Inflammatory macrophage treated with lipopolysaccharide for 1 hour (primary cell): ENCODE measurements around the gene CCDC28A.
A peak's percentile ranks its signal among the peaks of the same experiment; 100 is the strongest.

Experiments used
- DNase-seq, 2 donors: peaks; one replicate each; pipeline ENCODE4 v3.0.0-alpha.2; 2020 to 2022

The CCDC28A gene

DNA sequence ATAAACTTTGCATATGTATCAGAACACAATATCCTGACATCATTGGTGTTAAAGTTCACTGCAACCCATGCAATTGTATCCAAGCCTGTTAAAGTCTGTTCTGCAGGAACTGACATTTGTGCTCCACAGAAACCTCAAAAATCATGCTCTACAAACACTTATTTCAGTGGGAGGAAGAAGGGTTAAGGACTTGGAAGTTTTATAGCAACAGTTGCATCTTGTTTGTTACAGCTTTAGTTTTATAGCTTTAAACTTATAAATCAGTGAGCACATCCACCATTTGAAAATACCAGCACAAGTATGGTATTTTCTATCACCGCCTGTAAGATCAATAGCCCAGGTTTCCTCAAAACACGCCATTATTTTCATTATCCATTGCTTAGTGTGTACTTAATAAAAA, 23.2 kb downstream of the CCDC28A start:
- no peak for DNase-seq

GRCh38 chr6:138797806-138798446, 24.4 kb downstream of the CCDC28A start:
- no peak for DNase-seq

- DNase-seq = no peak
These were observed 27.0 kb downstream of the CCDC28A start for GRCh38 chr6:138800377-138801150.

- no peak for DNase-seq
These were observed 29.8 kb downstream of the CCDC28A start for GRCh38 chr6:138803331-138803730.

DNA sequence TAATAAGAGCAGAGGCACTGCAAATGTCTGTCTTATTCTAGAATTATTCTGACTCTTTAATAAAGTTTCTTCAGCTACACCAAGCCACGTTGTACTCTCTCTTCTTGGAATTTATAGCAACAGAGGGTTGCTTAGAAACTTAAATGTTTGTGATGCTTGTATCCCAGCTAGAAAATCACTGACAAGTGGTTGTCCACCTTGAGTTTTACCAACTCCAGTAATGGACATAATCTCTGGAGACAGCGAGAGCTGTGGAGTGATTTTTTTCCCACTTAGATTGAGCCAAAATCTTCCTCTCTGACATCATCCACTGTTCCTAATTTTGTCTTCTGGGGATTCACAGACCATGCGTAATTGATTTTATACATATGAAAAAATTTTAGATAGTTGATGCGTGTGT, 30.3 kb downstream of the CCDC28A start:
- no peak for DNase-seq

- DNase-seq = peak; percentile 13 to 37
These were observed 31.6 kb downstream of the CCDC28A start for GRCh38 chr6:138805016-138805765.

DNA sequence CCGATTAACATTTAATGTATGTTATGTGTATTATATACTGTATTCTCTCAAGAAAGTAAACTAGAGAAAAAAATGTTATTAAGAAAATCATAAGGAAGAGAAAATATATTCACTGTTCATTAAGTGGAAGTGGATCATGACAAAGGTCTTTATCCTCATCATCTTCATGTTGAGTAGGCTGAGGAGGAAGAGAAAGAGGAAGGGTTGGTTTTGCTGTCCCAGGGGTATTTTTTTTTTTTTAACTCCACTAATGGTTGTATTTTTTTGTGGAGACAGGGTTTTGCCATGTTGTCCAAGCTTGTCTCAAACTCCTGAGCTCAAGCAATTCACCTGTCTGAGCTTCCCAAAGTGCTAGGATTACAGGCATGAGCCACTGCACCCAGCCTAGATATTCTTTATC, 33.3 kb downstream of the CCDC28A start:
- peak in 1 of 2 donors; percentile 24 for DNase-seq

GRCh38 chr6:138809677-138810076, 36.1 kb downstream of the CCDC28A start:
- no peak for DNase-seq

GRCh38 chr6:138811866-138812265, 38.3 kb downstream of the CCDC28A start:
- peak; percentile 39 to 42 for DNase-seq

- no peak for DNase-seq
These were observed 40.7 kb downstream of the CCDC28A start for GRCh38 chr6:138814179-138814834.

DNA sequence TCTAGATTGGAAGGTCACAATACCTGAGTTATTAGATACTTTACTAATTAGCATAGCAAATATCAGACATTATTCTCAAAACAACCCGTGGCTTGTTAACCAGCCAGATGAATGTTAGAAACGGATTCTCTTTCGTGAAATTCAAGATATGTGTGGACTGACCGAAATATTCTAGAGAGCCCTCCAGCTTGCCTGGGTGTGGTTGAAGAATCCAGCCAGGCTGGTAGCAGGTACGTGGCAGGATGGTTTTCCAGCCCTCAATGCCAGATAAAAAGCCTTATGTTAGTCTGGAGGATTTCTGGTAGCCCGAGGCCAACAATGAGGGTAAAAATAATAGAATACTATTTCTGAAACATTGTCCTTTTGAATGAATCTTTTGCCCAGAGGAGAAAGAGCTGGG, 41.7 kb downstream of the CCDC28A start:
- no peak for DNase-seq

GRCh38 chr6:138815797-138816528, 42.4 kb downstream of the CCDC28A start:
- DNase-seq = peak; percentile 44 to 64

DNA sequence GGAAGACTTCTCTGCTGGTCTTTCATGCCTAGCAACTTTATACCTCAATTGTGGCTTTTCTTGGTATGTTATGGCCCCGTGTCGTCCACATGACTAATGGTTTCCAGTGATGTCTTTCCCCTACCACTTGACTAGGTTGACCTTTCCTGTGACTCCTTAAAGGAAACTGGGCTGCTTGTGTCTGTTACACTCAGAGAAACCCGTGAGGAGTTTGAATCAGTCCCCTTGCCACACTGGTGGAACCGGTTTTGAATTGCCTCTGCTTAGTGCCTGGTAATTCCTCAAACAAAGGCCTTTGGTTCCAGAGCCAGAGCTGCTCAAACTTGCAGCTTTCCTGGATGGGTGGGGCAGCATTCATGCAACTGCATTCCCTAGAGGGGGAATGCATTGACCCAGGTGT, 44.2 kb downstream of the CCDC28A start:
- DNase-seq = no peak

DNA sequence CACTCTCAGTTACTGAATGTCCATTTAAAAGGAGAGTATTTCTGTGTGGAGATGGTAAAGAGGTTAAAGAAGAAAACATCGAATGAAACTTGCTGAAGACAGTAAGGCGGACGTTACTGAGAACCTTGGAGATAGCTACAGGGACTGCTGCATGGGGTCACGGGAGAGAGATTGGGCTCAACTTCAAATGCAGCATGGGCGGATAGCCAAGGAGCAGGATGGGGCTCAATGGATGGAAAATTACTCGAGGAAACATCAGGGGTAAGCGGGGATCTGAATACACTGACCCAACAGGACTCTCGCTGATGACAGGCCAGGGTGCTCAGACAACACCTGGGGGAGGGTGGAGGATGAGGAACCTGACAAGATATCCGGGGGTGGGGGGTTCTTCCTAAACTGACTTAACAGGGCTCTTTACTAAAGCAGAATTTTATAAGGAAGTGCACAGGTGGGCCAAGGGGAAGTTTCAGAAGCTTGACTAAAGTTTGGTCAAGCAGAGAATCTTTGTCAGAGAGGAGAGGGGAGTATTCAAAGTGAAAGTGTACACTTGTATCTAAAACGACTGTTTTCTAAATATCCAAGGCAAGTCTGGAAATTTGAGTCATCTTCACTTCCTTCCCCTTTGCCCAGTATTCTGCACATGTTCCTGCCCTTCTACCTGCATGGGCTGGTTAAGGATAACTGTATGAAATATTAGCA, 45.1 kb downstream of the CCDC28A start:
- DNase-seq = peak; percentile 1 to 16

- no peak for DNase-seq
These were observed 48.0 kb downstream of the CCDC28A start for GRCh38 chr6:138821519-138821918.

- no peak for DNase-seq
These were observed 51.0 kb downstream of the CCDC28A start for GRCh38 chr6:138824482-138825144.

DNA sequence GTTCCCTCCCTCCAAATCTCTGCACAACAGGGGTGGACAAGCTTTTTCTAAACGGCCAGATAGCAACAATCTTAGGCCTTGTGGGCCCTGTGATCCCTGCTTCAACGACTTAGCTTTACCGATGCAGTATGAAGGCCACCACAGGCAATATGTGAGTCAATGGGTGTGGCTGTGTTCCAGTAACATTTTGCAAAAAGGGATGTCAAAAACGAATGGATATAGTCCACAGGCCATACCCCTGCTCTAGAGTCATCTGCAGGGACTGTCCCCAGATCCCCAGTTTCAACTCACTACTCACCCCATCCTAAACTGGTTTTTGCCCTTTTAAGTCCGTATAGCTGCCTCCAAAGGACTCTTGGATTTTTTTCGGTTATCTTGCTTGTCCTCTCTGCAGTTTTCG, 56.7 kb downstream of the CCDC28A start:
- DNase-seq = no peak

GRCh38 chr6:138832182-138832581, 58.6 kb downstream of the CCDC28A start:
- no peak for DNase-seq

DNA sequence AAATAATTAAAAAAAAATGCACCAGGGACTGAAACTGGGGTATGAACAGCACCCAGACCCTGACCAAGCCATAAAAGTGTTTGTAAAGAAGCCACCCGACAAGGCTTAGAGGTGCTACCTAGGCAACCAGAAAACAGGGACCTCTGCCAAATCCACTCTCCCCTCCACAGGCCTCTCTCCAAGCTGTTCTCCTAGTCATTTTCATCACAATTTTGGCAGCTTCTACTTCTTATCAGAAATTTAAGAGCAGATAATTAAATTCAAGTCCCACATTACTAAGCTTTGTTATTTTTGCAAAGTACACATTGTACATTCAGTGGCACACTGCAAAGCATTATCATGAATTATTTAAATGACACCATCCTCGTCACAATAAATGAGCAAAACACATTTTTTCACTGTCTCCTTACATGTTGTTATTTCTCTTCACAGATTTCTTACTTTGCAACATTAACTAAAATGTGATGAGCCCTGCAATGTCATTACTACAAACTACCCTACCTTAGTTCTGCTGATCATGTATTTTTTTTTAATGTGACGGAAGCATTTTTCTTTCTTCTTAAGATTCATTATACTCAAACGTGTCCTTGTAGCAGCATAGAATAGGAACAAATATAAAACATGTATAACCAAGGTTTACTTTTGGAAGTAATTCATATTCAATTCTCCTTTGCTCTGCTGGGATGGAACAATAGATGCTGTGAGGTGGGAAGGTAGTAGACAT, 60.4 kb downstream of the CCDC28A start:
- no peak for DNase-seq

DNA sequence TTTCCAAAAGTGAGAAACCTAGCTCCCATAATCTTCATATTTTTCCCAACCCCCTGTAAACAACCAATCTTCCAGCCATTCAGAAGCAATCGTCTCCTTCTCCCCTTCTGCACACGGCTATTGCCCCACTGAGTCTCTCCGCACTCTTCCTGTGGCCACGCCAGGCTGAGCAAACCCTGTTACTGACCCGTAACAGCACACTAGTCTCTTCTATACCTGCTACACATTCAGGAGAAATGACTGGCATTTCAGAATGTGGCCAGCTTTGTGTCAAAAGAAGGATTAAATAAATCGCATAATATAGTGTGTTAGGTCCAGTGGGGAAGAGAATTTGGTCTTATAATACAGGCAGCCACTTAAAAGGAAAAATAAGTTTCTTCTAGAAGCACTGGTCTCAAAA, 63.7 kb downstream of the CCDC28A start:
- no peak for DNase-seq
